Neural cell (in vitro differentiated cells): ENCODE data around the gene HRAS.

Experiments used
- EP300 ChIP-seq: fragments of 450-650 bp; conservative IDR thresholded peaks from 2 replicates; pipeline ENCODE4 v1.6.1; 2014; ENCODE audit warnings: antibody characterized with exemption, mild to moderate bottlenecking, moderate library complexity; ENCODE audit not compliant: poor library complexity, severe bottlenecking
- EZH2 ChIP-seq: fragments of 200-600, 300-800 bp; shearing (Covaris generic), sonication (generic); IDR thresholded peaks from 2 replicates; pipeline ENCODE4 v1.6.1; 2014; ENCODE audit warnings: antibody characterized with exemption, low read length, borderline replicate concordance, mild to moderate bottlenecking; ENCODE audit not compliant: insufficient read depth, poor library complexity, severe bottlenecking
- MXI1 ChIP-seq: fragments of 450-650 bp; conservative IDR thresholded peaks from 2 replicates; pipeline ENCODE4 v1.6.1; 2014; ENCODE audit warnings: antibody characterized with exemption, mild to moderate bottlenecking; ENCODE audit not compliant: poor library complexity, severe bottlenecking
- POLR2AphosphoS5 ChIP-seq: IDR thresholded peaks from 2 replicates; pipeline ENCODE4 v1.6.1; 2012
- RAD21 ChIP-seq: fragments of 450-650 bp; conservative IDR thresholded peaks from 2 replicates; pipeline ENCODE4 v1.6.1; 2014; ENCODE audit warnings: antibody characterized with exemption, mild to moderate bottlenecking, moderate library complexity
- SMC3 ChIP-seq: fragments of 450-650 bp; conservative IDR thresholded peaks from 2 replicates; pipeline ENCODE4 v1.6.1; 2014; ENCODE audit warnings: antibody characterized with exemption, mild to moderate bottlenecking, moderate library complexity; ENCODE audit not compliant: poor library complexity
- TAF1 ChIP-seq: IDR thresholded peaks from 2 replicates; pipeline ENCODE4 v1.6.1; 2012; ENCODE audit warnings: low read depth
- TF ChIP-seq, protein P1 (sequence below): fragments of 450-650 bp; IDR thresholded peaks from 2 replicates; pipeline ENCODE4 v1.5.1; 2014; ENCODE audit warnings: antibody characterized with exemption, mild to moderate bottlenecking, moderate library complexity; ENCODE audit not compliant: poor library complexity, severe bottlenecking
- TF ChIP-seq, protein P2 (sequence below): IDR thresholded peaks from 2 replicates; pipeline ENCODE4 v1.6.1; 2012; ENCODE audit warnings: borderline replicate concordance

DNA sequence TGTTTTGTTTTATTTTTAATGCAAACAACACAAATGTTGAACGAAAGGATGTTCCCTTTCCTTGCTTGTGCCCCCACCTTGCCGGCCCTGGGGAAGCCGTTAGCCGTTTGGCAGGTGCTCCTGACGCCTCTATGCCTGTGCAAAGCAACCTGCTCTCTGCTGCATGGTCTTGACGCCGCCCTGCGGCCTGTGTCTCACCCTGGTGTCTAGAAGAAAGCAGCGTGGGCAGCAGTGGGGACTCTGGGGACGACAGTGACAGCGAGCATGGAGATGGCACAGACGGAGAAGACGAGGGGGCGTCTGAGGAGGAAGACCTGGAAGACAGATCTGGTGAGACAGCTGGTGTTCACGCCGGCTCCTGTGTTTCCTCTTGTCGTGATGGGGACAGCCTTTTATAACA, 46.4 kb upstream of the HRAS start:
- TF ChIP-seq, protein P1, sequence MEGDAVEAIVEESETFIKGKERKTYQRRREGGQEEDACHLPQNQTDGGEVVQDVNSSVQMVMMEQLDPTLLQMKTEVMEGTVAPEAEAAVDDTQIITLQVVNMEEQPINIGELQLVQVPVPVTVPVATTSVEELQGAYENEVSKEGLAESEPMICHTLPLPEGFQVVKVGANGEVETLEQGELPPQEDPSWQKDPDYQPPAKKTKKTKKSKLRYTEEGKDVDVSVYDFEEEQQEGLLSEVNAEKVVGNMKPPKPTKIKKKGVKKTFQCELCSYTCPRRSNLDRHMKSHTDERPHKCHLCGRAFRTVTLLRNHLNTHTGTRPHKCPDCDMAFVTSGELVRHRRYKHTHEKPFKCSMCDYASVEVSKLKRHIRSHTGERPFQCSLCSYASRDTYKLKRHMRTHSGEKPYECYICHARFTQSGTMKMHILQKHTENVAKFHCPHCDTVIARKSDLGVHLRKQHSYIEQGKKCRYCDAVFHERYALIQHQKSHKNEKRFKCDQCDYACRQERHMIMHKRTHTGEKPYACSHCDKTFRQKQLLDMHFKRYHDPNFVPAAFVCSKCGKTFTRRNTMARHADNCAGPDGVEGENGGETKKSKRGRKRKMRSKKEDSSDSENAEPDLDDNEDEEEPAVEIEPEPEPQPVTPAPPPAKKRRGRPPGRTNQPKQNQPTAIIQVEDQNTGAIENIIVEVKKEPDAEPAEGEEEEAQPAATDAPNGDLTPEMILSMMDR, result no peak
- TF ChIP-seq EZH2, result no peak
- TF ChIP-seq EP300, result no peak
- TF ChIP-seq, protein P2, sequence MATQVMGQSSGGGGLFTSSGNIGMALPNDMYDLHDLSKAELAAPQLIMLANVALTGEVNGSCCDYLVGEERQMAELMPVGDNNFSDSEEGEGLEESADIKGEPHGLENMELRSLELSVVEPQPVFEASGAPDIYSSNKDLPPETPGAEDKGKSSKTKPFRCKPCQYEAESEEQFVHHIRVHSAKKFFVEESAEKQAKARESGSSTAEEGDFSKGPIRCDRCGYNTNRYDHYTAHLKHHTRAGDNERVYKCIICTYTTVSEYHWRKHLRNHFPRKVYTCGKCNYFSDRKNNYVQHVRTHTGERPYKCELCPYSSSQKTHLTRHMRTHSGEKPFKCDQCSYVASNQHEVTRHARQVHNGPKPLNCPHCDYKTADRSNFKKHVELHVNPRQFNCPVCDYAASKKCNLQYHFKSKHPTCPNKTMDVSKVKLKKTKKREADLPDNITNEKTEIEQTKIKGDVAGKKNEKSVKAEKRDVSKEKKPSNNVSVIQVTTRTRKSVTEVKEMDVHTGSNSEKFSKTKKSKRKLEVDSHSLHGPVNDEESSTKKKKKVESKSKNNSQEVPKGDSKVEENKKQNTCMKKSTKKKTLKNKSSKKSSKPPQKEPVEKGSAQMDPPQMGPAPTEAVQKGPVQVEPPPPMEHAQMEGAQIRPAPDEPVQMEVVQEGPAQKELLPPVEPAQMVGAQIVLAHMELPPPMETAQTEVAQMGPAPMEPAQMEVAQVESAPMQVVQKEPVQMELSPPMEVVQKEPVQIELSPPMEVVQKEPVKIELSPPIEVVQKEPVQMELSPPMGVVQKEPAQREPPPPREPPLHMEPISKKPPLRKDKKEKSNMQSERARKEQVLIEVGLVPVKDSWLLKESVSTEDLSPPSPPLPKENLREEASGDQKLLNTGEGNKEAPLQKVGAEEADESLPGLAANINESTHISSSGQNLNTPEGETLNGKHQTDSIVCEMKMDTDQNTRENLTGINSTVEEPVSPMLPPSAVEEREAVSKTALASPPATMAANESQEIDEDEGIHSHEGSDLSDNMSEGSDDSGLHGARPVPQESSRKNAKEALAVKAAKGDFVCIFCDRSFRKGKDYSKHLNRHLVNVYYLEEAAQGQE, result no peak
- TF ChIP-seq MXI1, result no peak
- TF ChIP-seq RAD21, result no peak
- no peak for TF ChIP-seq POLR2AphosphoS5
- TF ChIP-seq SMC3, result no peak
- TF ChIP-seq TAF1, result no peak
